ENCODE data around the gene NTM.

NTM gene

DNA sequence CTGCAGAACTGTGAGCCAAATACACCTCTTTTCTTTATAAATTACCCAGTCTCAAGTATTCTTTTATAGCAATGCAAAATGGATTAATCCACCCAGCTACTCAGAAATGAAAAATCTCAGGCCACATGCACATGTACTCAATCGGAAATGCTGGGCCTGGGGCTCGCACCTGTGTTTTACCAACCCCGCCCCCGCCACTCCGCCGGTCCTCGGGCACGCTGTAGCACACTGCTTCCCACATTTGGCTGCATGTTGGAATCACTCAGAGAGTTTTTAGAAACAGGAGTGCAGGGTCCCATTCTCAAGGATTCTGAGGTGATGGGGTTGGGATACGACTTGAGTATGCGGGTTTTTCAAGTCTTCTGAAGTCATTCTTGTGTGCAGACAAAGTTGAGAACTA is 284.4 kb downstream of the NTM start:
- in situ Hi-C loops (cut with HindIII; ENCODE audit: low sequenced_read_pairs): no loop called here
- TF ChIP-seq, protein P1, sequence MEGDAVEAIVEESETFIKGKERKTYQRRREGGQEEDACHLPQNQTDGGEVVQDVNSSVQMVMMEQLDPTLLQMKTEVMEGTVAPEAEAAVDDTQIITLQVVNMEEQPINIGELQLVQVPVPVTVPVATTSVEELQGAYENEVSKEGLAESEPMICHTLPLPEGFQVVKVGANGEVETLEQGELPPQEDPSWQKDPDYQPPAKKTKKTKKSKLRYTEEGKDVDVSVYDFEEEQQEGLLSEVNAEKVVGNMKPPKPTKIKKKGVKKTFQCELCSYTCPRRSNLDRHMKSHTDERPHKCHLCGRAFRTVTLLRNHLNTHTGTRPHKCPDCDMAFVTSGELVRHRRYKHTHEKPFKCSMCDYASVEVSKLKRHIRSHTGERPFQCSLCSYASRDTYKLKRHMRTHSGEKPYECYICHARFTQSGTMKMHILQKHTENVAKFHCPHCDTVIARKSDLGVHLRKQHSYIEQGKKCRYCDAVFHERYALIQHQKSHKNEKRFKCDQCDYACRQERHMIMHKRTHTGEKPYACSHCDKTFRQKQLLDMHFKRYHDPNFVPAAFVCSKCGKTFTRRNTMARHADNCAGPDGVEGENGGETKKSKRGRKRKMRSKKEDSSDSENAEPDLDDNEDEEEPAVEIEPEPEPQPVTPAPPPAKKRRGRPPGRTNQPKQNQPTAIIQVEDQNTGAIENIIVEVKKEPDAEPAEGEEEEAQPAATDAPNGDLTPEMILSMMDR (IDR thresholded peaks at IDR 0.05; ENCODE audit: low read depth, low read length): no peak
- no peak overlapping the region for H3K4me3 ChIP-seq (ENCODE audit: low read depth, low read length)
- DNase-seq (ENCODE audit: low read depth, low spot score): no peak

DNA sequence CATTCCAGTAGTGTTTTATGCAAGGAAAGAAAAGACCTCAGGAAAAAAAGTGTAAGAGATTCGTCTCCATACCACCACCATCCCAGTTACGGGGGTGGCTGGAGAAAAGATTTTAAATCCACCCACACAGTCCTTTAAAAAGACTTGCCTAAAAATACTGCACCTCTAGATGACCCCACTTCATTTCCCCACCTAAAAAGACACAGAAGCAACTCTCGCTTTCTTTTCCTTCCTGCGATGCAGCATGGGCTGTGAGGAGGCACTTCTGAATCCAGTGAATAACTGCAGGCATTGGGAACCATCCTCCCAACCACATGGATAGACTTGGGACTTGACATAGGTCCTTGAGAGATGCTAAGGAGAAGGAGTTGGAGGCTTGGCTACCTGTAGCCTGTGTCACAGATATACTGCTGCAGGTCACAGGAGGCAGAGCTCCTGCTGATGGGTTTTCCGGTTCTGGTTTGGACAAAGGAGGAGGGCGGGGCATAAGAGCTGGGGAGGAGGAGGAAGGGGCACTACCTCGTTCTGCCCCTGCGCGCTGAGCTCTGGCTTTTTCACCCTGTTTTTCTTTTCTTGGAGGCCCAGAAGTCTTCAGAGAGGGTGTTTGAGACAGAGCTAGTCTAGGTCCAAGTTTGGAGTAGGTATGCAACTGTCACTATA is 285.9 kb downstream of the NTM start:
- H3K4me3 ChIP-seq (ENCODE audit: low read depth, low read length): no peak overlapping the region
- TF ChIP-seq, protein P1 (IDR thresholded peaks at IDR 0.05; ENCODE audit: low read depth, low read length): no peak
- no peak for DNase-seq (ENCODE audit: low read depth, low spot score)
- in situ Hi-C loops (cut with HindIII; ENCODE audit: low sequenced_read_pairs): no loop called here

DNA sequence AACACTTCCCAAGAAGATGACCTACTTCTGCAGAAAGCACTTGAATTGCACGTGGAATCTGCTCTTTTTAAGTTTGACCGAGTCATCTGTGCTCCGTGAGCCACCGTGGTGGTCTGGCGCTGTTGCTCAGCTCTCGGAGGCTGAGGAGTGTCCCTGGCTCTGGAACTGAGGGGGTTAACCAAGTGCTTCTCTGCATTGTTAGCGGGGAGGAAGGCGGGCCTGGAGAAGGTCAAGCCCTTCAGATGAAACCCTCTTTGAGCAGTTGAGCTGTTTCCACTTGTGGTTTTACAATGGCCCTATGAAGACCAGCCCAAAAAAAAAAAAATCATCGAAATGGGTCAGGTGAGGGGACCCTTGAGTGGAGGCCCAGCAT is 286.4 kb downstream of the NTM start:
- TF ChIP-seq, protein P1 (IDR thresholded peaks at IDR 0.05; ENCODE audit: low read depth, low read length): no peak
- no peak overlapping the region for H3K4me3 ChIP-seq (ENCODE audit: low read depth, low read length)
- no peak for DNase-seq (ENCODE audit: low read depth, low spot score)
- in situ Hi-C loops (cut with HindIII; ENCODE audit: low sequenced_read_pairs): no loop called here

DNA sequence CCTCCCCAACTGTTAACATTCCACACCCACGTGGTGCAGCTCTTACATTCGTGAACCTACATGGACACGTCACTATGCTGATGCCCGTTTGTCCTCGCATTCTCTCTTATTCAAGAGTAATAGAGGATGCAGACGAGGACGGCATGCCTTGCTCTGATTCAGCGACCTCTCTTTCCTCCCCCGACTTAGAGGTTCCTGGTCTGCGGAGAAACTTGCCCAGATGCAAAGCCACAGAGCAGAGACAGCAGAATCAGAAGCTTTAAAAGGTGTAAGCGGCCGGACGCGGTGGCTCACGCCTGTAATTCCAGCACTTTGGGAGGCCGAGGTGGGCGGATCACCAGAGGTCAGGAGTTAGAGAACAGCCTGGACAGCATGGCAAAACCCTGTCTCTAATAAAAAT is 288.0 kb downstream of the NTM start:
- no peak overlapping the region for H3K4me3 ChIP-seq (ENCODE audit: low read depth, low read length)
- TF ChIP-seq, protein P1 (IDR thresholded peaks at IDR 0.05; ENCODE audit: low read depth, low read length): no peak
- DNase-seq (ENCODE audit: low read depth, low spot score): no peak
- in situ Hi-C loops (cut with HindIII; ENCODE audit: low sequenced_read_pairs): no loop called here

DNA sequence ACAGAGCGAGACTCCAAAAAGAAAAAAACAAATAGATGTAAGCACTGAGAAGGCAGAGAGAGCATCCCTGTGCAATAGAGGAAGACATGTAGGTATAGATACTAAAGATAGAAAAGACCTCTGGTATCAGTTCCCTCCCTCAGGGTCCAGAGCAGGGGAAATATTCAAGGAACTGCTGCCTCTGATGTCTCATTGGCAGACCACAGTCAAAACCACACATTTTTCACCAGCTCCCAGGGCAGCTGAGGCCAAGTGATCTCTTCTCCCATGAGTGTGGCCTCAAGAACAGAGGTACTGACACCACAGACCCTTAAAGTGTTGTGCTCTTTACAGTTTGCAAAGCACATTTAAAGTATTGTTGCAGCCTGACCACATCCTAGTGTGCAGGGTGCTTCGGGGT is 288.5 kb downstream of the NTM start:
- H3K4me3 ChIP-seq (ENCODE audit: low read depth, low read length): no peak overlapping the region
- no peak for DNase-seq (ENCODE audit: low read depth, low spot score)
- TF ChIP-seq, protein P1 (IDR thresholded peaks at IDR 0.05; ENCODE audit: low read depth, low read length): no peak
- in situ Hi-C loops (cut with HindIII; ENCODE audit: low sequenced_read_pairs): no loop called here

DNA sequence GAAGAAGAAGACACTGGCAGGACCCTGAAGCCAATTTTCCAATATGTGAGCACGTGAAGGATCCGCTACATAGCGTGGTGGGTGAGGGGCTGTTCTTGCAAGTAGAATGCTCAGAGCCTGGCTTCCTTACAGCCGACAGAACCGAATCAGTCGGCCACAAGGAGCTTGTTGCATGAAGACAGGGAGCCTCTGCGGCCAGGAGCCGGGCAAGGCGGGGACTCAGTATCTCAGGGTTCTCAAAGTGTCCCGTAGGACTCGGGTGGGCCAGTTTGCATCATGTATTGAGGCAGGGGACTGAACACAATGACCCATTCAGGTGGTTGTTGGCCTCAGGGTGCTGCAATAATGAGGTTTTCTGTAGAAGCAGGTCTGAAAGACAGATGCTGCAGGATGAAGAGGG is 289.5 kb downstream of the NTM start:
- in situ Hi-C loops (cut with HindIII; ENCODE audit: low sequenced_read_pairs): no loop called here

More for the DNA sequence above, 289.5 kb downstream of the NTM start:
- TF ChIP-seq, protein P1 (IDR thresholded peaks at IDR 0.05; ENCODE audit: low read depth, low read length): no peak
- no peak overlapping the region for H3K4me3 ChIP-seq (ENCODE audit: low read depth, low read length)
- DNase-seq (ENCODE audit: low read depth, low spot score): no peak

Data from astrocyte of the spinal cord (primary cell).